ENCODE data around the gene DLGAP3. TPM values are rescaled to one million over a fixed set of nuclear protein-coding genes. Genes with fewer than 3 reads are reported as not detected.

Gene DLGAP3
- polyA plus RNA-seq, 2 of the 4 experiments (the other 2 are of a cell fraction), result 0.05 TPM; not detected in 1

DNA sequence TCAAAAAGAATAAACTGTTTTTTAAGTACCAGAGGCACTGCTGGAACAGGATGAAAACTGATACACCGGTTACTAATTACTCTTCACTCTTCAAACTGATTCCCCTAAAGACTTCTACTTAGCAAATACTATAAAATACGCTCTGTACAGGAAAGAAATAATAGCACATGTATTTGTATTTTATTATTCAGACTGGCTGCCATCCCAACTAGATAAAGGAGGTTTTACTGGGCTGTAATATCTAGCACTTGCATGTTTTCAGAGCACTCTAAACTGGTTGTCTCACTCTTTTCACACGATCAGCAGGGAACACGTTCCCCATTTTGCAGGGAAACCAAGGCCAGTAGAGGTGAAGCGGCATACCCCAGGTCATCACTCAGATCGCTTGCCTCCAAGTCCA, 79.1 kb downstream of the DLGAP3 start:
- 80% methylated on average over 6 of the region's 6 CpGs for WGBS (ENCODE audit: missing lambda C conversion rate)
- no peak for DNase-seq (ENCODE audit: low read depth in 1 of 2, low spot score in 1 of 2)
- H3K4me3 ChIP-seq, result no peak overlapping the region
- TF ChIP-seq, protein P1, sequence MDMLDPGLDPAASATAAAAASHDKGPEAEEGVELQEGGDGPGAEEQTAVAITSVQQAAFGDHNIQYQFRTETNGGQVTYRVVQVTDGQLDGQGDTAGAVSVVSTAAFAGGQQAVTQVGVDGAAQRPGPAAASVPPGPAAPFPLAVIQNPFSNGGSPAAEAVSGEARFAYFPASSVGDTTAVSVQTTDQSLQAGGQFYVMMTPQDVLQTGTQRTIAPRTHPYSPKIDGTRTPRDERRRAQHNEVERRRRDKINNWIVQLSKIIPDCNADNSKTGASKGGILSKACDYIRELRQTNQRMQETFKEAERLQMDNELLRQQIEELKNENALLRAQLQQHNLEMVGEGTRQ (IDR thresholded peaks at IDR 0.05), result no peak
- no peak for TF ChIP-seq POLR2AphosphoS2 (conservative IDR thresholded peaks at IDR 0.05; ENCODE audit: low read length)
- no peak for TF ChIP-seq ESRRA (IDR thresholded peaks at IDR 0.05; ENCODE audit: borderline replicate concordance, low read length)
- TF ChIP-seq, protein P2, sequence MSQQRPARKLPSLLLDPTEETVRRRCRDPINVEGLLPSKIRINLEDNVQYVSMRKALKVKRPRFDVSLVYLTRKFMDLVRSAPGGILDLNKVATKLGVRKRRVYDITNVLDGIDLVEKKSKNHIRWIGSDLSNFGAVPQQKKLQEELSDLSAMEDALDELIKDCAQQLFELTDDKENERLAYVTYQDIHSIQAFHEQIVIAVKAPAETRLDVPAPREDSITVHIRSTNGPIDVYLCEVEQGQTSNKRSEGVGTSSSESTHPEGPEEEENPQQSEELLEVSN (IDR thresholded peaks at IDR 0.05; ENCODE audit: borderline replicate concordance, low read depth), result no peak
- TF ChIP-seq, protein P3, sequence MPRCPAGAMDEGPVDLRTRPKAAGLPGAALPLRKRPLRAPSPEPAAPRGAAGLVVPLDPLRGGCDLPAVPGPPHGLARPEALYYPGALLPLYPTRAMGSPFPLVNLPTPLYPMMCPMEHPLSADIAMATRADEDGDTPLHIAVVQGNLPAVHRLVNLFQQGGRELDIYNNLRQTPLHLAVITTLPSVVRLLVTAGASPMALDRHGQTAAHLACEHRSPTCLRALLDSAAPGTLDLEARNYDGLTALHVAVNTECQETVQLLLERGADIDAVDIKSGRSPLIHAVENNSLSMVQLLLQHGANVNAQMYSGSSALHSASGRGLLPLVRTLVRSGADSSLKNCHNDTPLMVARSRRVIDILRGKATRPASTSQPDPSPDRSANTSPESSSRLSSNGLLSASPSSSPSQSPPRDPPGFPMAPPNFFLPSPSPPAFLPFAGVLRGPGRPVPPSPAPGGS (IDR thresholded peaks at IDR 0.05), result no peak
- TF ChIP-seq FOSB (CRISPR knock-in tag; IDR thresholded peaks at IDR 0.05), result no peak
- TF ChIP-seq KDM1A (IDR thresholded peaks at IDR 0.05; ENCODE audit: low read depth), result no peak
- TF ChIP-seq NR3C1 (IDR thresholded peaks at IDR 0.05), result no peak
- TF ChIP-seq EHF (CRISPR knock-in tag; IDR thresholded peaks at IDR 0.05), result no peak
- no peak for TF ChIP-seq CBX2 (IDR thresholded peaks at IDR 0.05; ENCODE audit: borderline replicate concordance, low read depth)
- no peak for TF ChIP-seq HOXB13 (CRISPR knock-in tag; IDR thresholded peaks at IDR 0.05; ENCODE audit: low read depth)
- TF ChIP-seq HOXA7 (CRISPR knock-in tag; IDR thresholded peaks at IDR 0.05), result no peak
- TF ChIP-seq MAFK (IDR thresholded peaks at IDR 0.05; ENCODE audit: partially characterized antibody), result no peak
- no peak for TF ChIP-seq RARB (CRISPR knock-in tag; IDR thresholded peaks at IDR 0.05)
- TF ChIP-seq, protein P4, sequence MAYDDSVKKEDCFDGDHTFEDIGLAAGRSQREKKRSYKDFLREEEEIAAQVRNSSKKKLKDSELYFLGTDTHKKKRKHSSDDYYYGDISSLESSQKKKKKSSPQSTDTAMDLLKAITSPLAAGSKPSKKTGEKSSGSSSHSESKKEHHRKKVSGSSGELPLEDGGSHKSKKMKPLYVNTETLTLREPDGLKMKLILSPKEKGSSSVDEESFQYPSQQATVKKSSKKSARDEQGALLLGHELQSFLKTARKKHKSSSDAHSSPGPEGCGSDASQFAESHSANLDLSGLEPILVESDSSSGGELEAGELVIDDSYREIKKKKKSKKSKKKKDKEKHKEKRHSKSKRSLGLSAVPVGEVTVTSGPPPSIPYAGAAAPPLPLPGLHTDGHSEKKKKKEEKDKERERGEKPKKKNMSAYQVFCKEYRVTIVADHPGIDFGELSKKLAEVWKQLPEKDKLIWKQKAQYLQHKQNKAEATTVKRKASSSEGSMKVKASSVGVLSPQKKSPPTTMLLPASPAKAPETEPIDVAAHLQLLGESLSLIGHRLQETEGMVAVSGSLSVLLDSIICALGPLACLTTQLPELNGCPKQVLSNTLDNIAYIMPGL (CRISPR knock-in tag; IDR thresholded peaks at IDR 0.05; ENCODE audit: borderline replicate concordance), result no peak
- TF ChIP-seq, protein P5, sequence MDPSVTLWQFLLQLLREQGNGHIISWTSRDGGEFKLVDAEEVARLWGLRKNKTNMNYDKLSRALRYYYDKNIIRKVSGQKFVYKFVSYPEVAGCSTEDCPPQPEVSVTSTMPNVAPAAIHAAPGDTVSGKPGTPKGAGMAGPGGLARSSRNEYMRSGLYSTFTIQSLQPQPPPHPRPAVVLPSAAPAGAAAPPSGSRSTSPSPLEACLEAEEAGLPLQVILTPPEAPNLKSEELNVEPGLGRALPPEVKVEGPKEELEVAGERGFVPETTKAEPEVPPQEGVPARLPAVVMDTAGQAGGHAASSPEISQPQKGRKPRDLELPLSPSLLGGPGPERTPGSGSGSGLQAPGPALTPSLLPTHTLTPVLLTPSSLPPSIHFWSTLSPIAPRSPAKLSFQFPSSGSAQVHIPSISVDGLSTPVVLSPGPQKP (IDR thresholded peaks at IDR 0.05; ENCODE audit: low read depth, low read length), result no peak
- no peak for TF ChIP-seq CHD4 (IDR thresholded peaks at IDR 0.05; ENCODE audit: borderline replicate concordance)
- no peak for TF ChIP-seq JUNB (IDR thresholded peaks at IDR 0.05)
- TF ChIP-seq, protein P6, sequence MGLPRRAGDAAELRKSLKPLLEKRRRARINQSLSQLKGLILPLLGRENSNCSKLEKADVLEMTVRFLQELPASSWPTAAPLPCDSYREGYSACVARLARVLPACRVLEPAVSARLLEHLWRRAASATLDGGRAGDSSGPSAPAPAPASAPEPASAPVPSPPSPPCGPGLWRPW (IDR thresholded peaks at IDR 0.05), result no peak
- ATAC-seq, result no peak
- no peak overlapping the region for H3K27ac ChIP-seq
- CTCF ChIA-PET, result interaction anchor here (1.0 to 4.5 kb wide), 3 partner anchors 14 to 63 kb away, joined by 3 to 34 read pairs (median 28); no protein-coding TSS in a partner anchor
- no peak for FAIRE-seq
- H3K9me3 ChIP-seq, result no peaks in the 10 kb centered on the region
- POLR2A ChIA-PET, result no interaction called here
- no peaks in the 10 kb centered on the region for H3K4me1 ChIP-seq
- no peak overlapping the region for H3K4me2 ChIP-seq

DNA sequence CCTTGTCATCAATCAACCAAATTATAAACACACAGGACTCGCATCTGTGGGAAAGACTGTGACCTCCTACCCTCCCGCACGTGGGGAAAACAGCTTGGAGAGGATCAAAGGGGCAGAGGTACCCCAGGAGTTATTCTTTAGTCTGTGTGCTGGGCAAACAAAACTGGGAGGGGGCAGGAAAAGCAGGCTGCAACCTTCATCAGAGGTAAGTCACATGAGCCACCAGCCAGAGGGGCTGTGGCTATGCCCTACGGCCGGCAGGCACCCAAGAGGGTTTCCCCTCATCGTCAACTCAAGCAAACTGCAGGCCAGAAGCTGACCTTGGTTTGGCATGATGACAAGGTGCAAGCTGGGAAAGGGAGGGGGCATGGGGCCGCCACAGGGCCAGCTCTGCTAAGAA, 82.4 kb downstream of the DLGAP3 start:
- no peak for ATAC-seq

More for the DNA sequence above, 82.4 kb downstream of the DLGAP3 start:
- ChIA-PET CTCF (interaction anchor here (1.1 to 2.2 kb wide), 3 partner anchors 13 to 19 kb away, joined by 4 to 7 read pairs (median 5); partner anchors contain the start of gene SMIM12), POLR2A (interaction anchor here (1.1 kb wide), 1 partner anchor 13 kb away, joined by 4 read pairs; the partner anchor contains the start of gene SMIM12)
- Histone ChIP-seq H3K4me3 (no peak overlapping the region), H3K27ac (no peak overlapping the region), H3K9me3 (no peaks in the 10 kb centered on the region), H3K4me1 (no peaks in the 10 kb centered on the region), H3K4me2 (no peak overlapping the region)
- TF ChIP-seq CHD4 (IDR thresholded peaks at IDR 0.05; ENCODE audit: borderline replicate concordance), result no peak
- TF ChIP-seq, protein P7, sequence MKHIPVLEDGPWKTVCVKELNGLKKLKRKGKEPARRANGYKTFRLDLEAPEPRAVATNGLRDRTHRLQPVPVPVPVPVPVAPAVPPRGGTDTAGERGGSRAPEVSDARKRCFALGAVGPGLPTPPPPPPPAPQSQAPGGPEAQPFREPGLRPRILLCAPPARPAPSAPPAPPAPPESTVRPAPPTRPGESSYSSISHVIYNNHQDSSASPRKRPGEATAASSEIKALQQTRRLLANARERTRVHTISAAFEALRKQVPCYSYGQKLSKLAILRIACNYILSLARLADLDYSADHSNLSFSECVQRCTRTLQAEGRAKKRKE (CRISPR knock-in tag; IDR thresholded peaks at IDR 0.05; ENCODE audit: low read depth), result no peak
- TF ChIP-seq, protein P3 (IDR thresholded peaks at IDR 0.05), result no peak
- no peak for TF ChIP-seq ZNF302 (CRISPR knock-in tag; IDR thresholded peaks at IDR 0.05)
- no peak for TF ChIP-seq ZC3H11A (IDR thresholded peaks at IDR 0.05)
- TF ChIP-seq, protein P6 (IDR thresholded peaks at IDR 0.05), result no peak
- no peak for TF ChIP-seq RCOR1 (IDR thresholded peaks at IDR 0.05; ENCODE audit: low read depth, low read length)
- TF ChIP-seq, protein P1 (IDR thresholded peaks at IDR 0.05), result no peak
- TF ChIP-seq, protein P5 (IDR thresholded peaks at IDR 0.05; ENCODE audit: low read depth, low read length), result no peak
- TF ChIP-seq NPAS2 (CRISPR knock-in tag; IDR thresholded peaks at IDR 0.05; ENCODE audit: borderline replicate concordance), result no peak
- 88% methylated on average over 7 of the region's 7 CpGs for whole genome bisulfite sequencing (ENCODE audit: missing lambda C conversion rate)
- no peak for FAIRE-seq
- no peak for DNase-seq (ENCODE audit: low read depth in 1 of 2, low spot score in 1 of 2)

All from A549 (cell line).